DMS 273 (cell line): ENCODE results near the gene B3GALNT2.
"Not testable (repeated sequence)": the region's sequence is repeated elsewhere in the genome, so short reads cannot be mapped to it uniquely, and the experiment has no call there.

Experiments
- DNase-seq: peaks from one replicate; lab custom pipeline; 2025; ENCODE audit not compliant: unreplicated experiment; lab: John Stamatoyannopoulos, UW

B3GALNT2 gene

DNA sequence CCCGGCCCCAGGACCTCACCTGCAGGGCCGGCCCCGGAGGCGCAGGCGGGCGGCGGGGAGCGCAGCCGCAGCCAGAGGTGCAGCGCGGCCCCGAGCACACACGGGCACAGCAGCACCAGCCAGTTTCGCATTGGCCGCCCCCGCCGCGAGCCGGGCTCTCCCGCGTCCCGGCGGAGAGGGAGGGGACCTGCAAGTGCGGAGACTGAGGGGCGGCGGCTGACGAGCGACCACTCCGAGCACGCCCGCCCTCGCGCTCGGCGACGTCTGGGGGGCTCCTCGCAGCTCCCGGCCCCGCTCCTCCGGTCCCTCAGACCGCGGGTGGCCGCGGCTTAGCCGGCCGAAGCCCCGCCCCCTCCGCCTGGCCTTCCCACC lies at the start of gene B3GALNT2:
B3GALNT2 (minus strand) TSS at position 331 of the 372 bp plus-strand sequence; CDS start at position 131, 200 bp downstream.
- DNase-seq = no peak

- no peak for DNase-seq
Measured at GRCh38 chr1:235553112-235553551, 48.9 kb upstream of the B3GALNT2 start.

GRCh38 chr1:235552146-235552716 lies 48.0 kb upstream of the B3GALNT2 start:
- peak; percentile 35 for DNase-seq

GRCh38 chr1:235549351-235550139 lies 45.3 kb upstream of the B3GALNT2 start:
- DNase-seq = no peak

- not testable (repeated sequence) for DNase-seq
Measured at GRCh38 chr1:235546369-235547155, 42.3 kb upstream of the B3GALNT2 start.

DNA sequence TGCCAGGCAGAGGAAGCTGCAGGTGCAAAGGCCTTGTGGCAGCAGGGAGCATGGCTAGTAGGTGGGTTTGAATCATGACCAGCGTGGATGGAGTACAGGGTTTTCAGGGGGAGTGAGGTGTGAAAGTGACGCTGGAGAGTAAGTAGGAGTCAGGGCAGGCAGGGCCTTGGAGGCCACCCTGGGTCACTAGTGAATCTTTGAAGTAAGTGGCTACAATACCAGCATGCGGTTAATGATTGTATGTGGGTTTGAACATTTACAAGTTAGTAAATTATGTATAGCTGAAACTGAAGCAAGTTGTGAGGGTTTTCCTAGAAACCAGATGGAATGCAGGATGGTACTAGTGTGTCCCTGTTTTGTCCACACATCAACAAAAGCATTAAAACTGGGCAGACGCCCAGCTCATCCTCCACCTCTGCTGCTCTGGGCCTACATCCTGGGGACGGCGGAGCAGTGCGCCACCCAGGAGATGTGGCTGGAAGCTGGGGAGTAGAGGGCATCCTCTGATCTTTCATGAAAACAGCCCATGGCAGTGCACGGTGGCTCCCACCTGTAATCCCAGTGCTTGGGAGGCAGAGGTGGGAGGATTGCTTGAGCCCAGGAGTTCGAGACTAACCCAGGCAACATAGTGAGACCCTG lies 41.2 kb upstream of the B3GALNT2 start:
- DNase-seq = no peak

GRCh38 chr1:235542845-235543244 lies 38.6 kb upstream of the B3GALNT2 start:
- DNase-seq = peak; percentile 17

DNA sequence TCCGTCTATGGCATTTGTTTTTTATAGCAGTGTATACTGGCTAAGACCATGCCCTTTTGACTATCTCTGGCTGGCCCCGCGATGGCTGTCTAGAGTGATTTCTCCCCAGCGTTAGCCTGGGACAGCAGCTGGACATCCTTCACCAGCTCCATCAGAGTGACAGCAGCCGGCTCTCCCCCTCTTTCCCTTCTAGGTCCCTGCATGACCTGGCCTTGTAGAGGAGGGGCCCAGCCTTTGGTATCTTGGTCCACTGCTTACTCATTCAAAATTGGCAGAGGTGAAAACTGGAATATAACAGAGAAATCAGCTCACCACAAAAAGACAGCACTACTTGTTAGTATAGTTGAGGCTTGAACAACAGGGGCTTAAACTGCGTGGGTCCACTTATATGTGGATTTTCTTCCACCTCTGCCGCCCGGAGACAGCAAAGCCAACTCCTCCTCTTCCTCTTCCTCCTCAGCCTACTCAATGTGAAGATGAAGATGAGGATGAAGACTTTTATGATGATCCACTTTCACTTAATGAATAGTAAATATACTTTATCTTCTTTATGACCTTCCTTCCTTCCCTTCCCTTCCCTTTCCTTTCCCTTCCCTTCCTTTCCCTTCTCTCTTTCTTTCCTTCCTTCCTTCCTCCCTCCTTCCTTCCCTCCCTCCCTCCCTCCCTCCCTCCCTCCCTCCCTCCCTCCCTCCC lies 29.4 kb upstream of the B3GALNT2 start:
- no peak for DNase-seq

GRCh38 chr1:235532360-235532759 lies 28.1 kb upstream of the B3GALNT2 start:
- no peak for DNase-seq

GRCh38 chr1:235527196-235527814 lies 23.1 kb upstream of the B3GALNT2 start:
- DNase-seq = no peak

DNA sequence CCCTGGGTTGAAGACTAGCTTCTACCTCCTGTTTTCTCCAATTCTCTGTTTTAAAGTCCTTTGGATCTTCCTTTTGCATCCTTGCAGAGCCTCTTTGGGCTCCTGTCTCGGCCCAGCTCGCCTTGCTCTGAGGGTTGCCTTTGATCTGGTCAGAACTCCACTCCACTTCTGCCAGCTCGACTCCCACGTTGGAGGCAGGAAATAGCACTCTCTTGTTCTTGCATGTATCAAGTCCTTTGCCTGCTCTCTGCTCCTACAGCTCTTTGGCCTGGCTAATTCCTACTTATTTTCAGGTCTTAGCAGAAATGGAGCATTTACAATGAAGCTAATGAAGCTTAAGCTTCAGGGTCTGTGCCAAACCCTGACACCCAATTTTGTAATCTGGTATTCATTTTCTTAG lies 21.1 kb upstream of the B3GALNT2 start:
- DNase-seq = no peak

- DNase-seq = no peak
Measured at GRCh38 chr1:235516862-235517446, 12.7 kb upstream of the B3GALNT2 start.

DNA sequence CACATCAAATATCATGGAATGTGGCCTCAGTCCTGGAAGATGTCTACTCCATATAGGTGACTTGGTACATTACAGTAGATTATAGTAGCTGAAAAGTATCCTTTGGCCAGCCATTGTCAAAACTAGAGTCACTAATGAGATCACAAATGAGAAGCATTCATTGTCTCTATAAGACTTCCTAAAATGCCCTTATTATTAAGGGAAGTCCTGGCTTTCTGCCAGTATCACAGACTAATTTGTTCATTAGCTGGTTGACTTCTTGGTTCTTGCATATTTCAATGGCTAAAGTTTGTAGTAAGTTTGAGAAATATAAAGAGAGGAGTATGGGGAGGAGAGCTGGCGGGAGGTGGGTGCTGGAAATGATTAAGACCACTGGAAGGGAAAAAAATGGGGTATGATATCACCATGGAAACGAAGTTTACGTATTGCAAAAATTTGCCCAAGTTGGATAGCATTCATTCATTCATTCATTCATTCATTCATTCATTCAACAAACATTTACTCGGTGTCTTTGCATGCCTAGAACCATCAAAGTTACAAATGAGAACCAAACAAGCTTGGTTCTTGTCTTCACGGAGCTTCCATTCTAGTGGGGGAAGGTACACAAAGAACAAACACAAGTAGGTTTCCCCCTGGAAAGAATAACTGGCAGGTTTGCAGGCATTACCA lies 11.7 kb upstream of the B3GALNT2 start:
- peak; percentile 16 for DNase-seq

DNA sequence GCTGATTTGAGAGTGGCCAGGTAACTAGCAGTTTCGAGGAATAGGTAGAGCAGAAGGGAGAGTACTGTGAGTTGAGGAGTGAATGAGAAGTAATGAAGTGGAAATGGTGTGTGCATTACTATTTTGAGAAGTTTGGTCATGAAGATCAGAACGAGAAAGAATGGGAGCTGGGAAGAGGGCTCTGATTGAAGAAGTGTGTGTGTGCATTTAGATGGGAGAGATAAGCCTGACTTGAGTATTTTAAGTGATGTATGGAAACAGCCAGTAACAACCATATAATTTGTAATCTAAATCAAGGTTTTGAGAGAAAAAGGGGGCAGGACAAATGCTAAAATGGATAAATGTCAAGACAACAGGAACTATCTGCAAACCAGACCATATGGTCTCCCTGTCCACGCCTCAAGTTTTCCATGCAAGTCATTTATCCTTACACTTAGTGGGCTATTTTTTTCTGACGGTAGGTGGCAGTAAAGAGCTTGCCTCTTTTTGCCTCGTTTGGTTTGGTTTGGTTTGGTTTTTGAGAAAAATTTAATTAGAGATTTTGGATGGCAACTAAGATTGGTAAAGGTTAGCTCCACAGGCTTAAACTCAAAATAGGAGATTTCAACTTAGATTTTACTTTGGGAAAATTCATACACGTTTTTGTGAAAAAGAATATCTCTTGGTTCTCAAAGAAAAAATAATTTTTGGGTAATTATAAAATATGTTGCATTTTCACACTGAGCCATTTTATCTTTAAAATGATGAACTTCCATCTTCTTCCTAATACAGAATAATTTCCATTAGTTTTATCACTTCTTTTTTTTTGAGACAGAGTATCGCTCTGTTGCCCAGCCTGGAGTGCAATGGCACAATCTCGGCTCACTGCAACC lies 9.5 kb upstream of the B3GALNT2 start:
- DNase-seq = peak; percentile 91

DNA sequence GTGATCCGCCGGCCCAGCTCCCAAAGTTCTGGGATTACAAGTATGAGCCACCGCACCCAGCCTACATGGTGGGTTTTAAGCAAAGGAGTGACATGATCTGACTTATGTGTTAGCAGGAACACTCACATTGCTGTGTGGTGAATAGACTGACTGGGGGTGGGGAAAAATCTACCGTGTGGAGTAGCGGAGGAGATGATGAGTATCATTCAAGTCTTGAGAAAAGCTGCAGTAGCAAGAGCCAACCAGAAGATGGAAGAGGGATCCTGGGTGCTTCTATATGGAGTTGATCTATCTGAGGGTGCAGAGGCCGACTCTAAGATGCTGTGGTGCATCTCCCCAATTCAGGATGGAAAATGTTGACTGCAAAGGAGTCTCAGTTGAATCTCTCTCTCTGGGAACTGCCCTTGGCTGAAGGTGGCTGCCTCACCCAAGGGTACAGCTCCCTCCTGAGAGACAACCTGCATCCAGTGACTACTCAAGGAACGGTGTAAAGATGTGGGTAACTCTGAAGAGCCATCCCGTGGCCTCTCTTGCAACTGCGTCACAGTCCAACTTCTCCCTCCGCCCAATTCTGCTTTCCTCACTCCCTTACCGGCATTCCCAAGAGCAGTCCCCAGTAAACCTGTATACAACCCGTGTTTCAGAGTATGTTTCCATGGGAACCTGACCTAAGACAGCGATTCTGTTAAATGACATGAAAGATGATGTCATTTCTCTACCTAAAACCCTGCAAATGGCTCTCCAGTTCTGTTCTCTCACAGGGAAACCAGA lies 7.4 kb upstream of the B3GALNT2 start:
- peak; percentile 58 for DNase-seq

- DNase-seq = no peak
Measured at GRCh38 chr1:235510823-235511222, 6.6 kb upstream of the B3GALNT2 start.

- no peak for DNase-seq
Measured at GRCh38 chr1:235507623-235508022, 3.4 kb upstream of the B3GALNT2 start.
